Measurements from ENCODE around the gene OR51E1. TPM values are rescaled to one million over a fixed set of nuclear protein-coding genes. Genes with fewer than 3 reads are reported as not detected.

The OR51E1 gene
- total RNA-seq, 4 donors from 2014 or later: 0.12 to 1.2 (median 0.25) TPM

DNA sequence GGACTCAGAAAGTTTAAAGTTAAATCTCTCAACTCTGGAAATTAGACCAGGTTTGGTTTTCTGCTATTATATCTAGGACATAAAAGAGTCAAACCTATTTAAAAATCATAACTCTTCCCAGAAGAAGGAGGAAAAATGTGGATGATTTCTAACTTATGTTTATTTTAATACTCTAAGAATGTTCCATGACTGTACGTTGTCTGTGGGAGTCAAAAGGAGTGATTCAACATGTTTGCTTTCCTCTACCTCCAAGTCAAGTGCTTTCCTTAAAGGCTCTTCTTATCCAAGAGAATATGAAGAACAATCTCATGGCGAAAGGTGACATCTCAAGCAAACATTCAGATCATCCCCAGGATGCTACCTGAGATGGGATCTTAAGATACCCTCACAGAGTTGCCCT lies 21.6 kb downstream of the OR51E1 start:
- H3K36me3 ChIP-seq: no peaks in the 10 kb centered on the region
- intact Hi-C loops (cut with DNase I; ENCODE audit: low total_unique reads) (no loop called here), in situ Hi-C loops (cut with MboI; ENCODE audit: low sequenced_read_pairs in 4 of 4) (no loop called here)
- H3K4me1 ChIP-seq: no peaks in the 10 kb centered on the region
- H3K4me3 ChIP-seq: no peak overlapping the region
- no peak for DNase-seq
- TF ChIP-seq, protein P1, sequence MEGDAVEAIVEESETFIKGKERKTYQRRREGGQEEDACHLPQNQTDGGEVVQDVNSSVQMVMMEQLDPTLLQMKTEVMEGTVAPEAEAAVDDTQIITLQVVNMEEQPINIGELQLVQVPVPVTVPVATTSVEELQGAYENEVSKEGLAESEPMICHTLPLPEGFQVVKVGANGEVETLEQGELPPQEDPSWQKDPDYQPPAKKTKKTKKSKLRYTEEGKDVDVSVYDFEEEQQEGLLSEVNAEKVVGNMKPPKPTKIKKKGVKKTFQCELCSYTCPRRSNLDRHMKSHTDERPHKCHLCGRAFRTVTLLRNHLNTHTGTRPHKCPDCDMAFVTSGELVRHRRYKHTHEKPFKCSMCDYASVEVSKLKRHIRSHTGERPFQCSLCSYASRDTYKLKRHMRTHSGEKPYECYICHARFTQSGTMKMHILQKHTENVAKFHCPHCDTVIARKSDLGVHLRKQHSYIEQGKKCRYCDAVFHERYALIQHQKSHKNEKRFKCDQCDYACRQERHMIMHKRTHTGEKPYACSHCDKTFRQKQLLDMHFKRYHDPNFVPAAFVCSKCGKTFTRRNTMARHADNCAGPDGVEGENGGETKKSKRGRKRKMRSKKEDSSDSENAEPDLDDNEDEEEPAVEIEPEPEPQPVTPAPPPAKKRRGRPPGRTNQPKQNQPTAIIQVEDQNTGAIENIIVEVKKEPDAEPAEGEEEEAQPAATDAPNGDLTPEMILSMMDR (IDR thresholded peaks at IDR 0.05 in 4 of 5, conservative IDR thresholded peaks at IDR 0.05 in 1 of 5): no peak
- no peak for TF ChIP-seq POLR2A (IDR thresholded peaks at IDR 0.05)
- H3K27ac ChIP-seq: no peak overlapping the region
- H3K27me3 ChIP-seq: no peaks in the 10 kb centered on the region
- ATAC-seq: no peak
- no peaks in the 10 kb centered on the region for H3K9me3 ChIP-seq

DNA sequence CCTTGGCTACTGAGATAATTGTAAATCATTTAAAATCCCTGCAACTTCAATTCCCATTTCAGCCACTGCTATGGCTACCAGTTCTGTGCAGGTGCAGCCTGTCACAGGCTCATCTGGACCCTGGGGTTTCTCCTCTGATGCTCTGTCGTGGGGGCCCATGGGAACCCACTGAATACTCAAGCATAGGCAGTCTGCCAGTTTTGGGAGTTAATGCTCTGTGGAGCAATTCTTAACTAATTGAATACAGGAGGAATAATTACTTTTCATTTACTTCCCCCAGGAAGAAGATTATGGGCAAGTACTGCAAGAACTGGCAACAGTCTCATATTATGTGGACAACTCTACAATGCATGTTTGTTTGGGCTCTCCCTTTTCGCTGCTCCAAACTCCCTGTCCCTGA lies 28.0 kb downstream of the OR51E1 start:
- no peak for DNase-seq
- H3K4me3 ChIP-seq: no peak overlapping the region
- no peaks in the 10 kb centered on the region for H3K36me3 ChIP-seq
- H3K27me3 ChIP-seq: no peaks in the 10 kb centered on the region
- no peak for ATAC-seq
- intact Hi-C loops (cut with DNase I; ENCODE audit: low total_unique reads): no loop called here
- no peaks in the 10 kb centered on the region for H3K9me3 ChIP-seq
- in situ Hi-C loops (cut with MboI; ENCODE audit: low sequenced_read_pairs in 4 of 4): no loop called here
- H3K4me1 ChIP-seq: no peaks in the 10 kb centered on the region
- TF ChIP-seq, protein P1 (IDR thresholded peaks at IDR 0.05 in 4 of 5, conservative IDR thresholded peaks at IDR 0.05 in 1 of 5): no peak
- TF ChIP-seq POLR2A (IDR thresholded peaks at IDR 0.05): no peak
- H3K27ac ChIP-seq: no peak overlapping the region

DNA sequence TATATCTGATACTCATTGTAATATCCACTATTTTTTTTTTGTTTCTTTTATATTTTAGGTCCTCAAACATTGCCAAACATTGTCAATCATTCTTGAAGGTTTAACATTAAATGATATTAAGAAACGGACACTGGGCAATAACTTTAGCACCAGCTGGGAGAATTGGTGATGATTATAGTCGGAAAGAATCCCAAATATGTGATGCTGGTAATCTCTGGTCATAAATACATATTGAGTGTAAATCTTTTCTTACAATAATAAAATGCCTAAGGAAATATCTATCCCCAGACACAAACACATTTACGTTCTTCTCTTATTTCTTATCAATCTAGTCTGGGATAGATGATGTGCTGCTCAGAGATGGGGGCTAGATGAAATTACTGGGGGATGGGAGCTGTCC lies 28.7 kb downstream of the OR51E1 start:
- TF ChIP-seq, protein P1 (IDR thresholded peaks at IDR 0.05 in 4 of 5, conservative IDR thresholded peaks at IDR 0.05 in 1 of 5): no peak
- no peak for TF ChIP-seq POLR2A (IDR thresholded peaks at IDR 0.05)

DNA sequence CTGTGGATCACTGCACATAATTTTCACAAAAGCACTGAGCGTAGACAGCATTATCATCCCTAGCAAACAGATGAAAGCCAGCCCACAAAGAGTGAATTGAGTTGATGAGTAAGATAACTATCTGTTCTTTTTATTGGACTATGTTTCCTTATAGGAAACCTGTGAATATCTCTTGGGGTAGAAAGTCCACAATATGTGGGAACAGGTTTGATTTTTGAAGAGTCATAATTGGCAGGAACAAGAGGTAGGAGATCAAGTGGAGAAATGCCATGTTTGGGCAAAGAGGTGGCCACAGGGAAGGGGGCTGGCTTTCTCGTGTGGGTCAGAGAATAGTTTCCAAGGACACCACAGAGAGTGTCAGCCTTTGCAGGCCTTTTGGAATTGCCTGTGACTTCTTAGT lies 30.0 kb downstream of the OR51E1 start:
- no peak for ATAC-seq

More for the DNA sequence above, 28.7 kb downstream of the OR51E1 start:
- in situ Hi-C loops (cut with MboI; ENCODE audit: low sequenced_read_pairs in 4 of 4): no loop called here
- ATAC-seq: no peak
- DNase-seq: no peak
- Histone ChIP-seq H3K4me1 (no peaks in the 10 kb centered on the region), H3K36me3 (no peaks in the 10 kb centered on the region), H3K9me3 (no peaks in the 10 kb centered on the region), H3K4me3 (no peak overlapping the region), H3K27ac (no peak overlapping the region), H3K27me3 (no peaks in the 10 kb centered on the region)
- intact Hi-C loops (cut with DNase I; ENCODE audit: low total_unique reads): no loop called here

More for the DNA sequence above, 30.0 kb downstream of the OR51E1 start:
- TF ChIP-seq, protein P1 (IDR thresholded peaks at IDR 0.05 in 4 of 5, conservative IDR thresholded peaks at IDR 0.05 in 1 of 5): no peak
- no peak for TF ChIP-seq POLR2A (IDR thresholded peaks at IDR 0.05)
- no peaks in the 10 kb centered on the region for H3K36me3 ChIP-seq
- in situ Hi-C loops (cut with MboI; ENCODE audit: low sequenced_read_pairs in 4 of 4): no loop called here
- H3K9me3 ChIP-seq: no peaks in the 10 kb centered on the region
- H3K4me1 ChIP-seq: no peaks in the 10 kb centered on the region
- DNase-seq: no peak
- no peak overlapping the region for H3K4me3 ChIP-seq
- H3K27ac ChIP-seq: no peak overlapping the region
- H3K27me3 ChIP-seq: no peaks in the 10 kb centered on the region
- intact Hi-C loops (cut with DNase I; ENCODE audit: low total_unique reads): no loop called here
